H9 (cell line): ENCODE results near the gene HOXB6. TPM values are rescaled to one million over a fixed set of nuclear protein-coding genes. Genes with fewer than 3 reads are reported as not detected.

ENCODE experiments used
- DNase-seq: peaks from one replicate; pipeline ENCODE4 v3.0.0-alpha.2; 2017
- H2AFZ ChIP-seq: one replicate; pipeline ENCODE4 v1.6.1; 2013; ENCODE audit warnings: mild to moderate bottlenecking, low read length, control low read depth, moderate library complexity
- H2AK5ac ChIP-seq: 2 replicates; pipeline ENCODE4 v1.6.1; 2013; ENCODE audit warnings: low read length, control low read depth, mixed read lengths; ENCODE audit not compliant: insufficient read length
- H2BK120ac ChIP-seq: one replicate; pipeline ENCODE4 v1.6.1; 2013; ENCODE audit warnings: low read depth, mild to moderate bottlenecking, low read length, control low read depth, inconsistent platforms; ENCODE audit not compliant: poor library complexity, severe bottlenecking
- H2BK12ac ChIP-seq: 2 replicates; pipeline ENCODE4 v1.6.1; 2013; ENCODE audit warnings: low read length, control low read depth, mixed read lengths, low read depth; ENCODE audit not compliant: insufficient read length
- H2BK15ac ChIP-seq: 2 replicates; pipeline ENCODE4 v1.6.1; 2013; ENCODE audit warnings: low read depth, low read length, control low read depth
- H2BK20ac ChIP-seq: one replicate; pipeline ENCODE4 v1.6.1; 2013; ENCODE audit warnings: low read depth, mild to moderate bottlenecking, low read length, control low read depth, inconsistent platforms; ENCODE audit not compliant: poor library complexity, severe bottlenecking
- H2BK5ac ChIP-seq: 2 replicates; pipeline ENCODE4 v1.6.1; 2013; ENCODE audit warnings: low read length, control low read depth, mixed read lengths; ENCODE audit not compliant: insufficient read length
- H3K14ac ChIP-seq: 2 replicates; pipeline ENCODE4 v1.6.1; 2013; ENCODE audit warnings: low read length, control low read depth; ENCODE audit not compliant: insufficient read depth
- H3K18ac ChIP-seq: 2 replicates; pipeline ENCODE4 v1.6.1; 2013; ENCODE audit warnings: low read depth, mild to moderate bottlenecking, mixed read lengths, low read length, control low read depth; ENCODE audit not compliant: insufficient read length
- H3K23ac ChIP-seq: 2 replicates; pipeline ENCODE4 v1.6.1; 2013; ENCODE audit warnings: low read length, control low read depth, mixed read lengths, low read depth; ENCODE audit not compliant: insufficient read length
- H3K23me2 ChIP-seq: 2 replicates; pipeline ENCODE4 v1.6.1; 2013; ENCODE audit warnings: low read depth, mild to moderate bottlenecking, mixed read lengths, low read length, control low read depth; ENCODE audit not compliant: insufficient read length, poor library complexity, severe bottlenecking
- H3K27ac ChIP-seq: 2 replicates; pipeline ENCODE4 v1.5.1; 2013; ENCODE audit warnings: low read length, control low read depth, mixed read lengths, low read depth; ENCODE audit not compliant: insufficient read length
- H3K27me3 ChIP-seq: 2 replicates; pipeline ENCODE4 v1.6.1; 2013; ENCODE audit warnings: low read length, control low read depth, inconsistent platforms; ENCODE audit not compliant: insufficient read depth
- H3K4ac ChIP-seq: 2 replicates; pipeline ENCODE4 v1.6.1; 2013; ENCODE audit warnings: low read depth, mild to moderate bottlenecking, control low read depth, inconsistent platforms, low read length, moderate library complexity
- H3K4me1 ChIP-seq: 2 replicates; pipeline ENCODE4 v1.6.1; 2013; ENCODE audit warnings: low read length, control low read depth, inconsistent platforms; ENCODE audit not compliant: insufficient read depth
- H3K4me2 ChIP-seq: 2 replicates; pipeline ENCODE4 v1.6.1; 2013; ENCODE audit warnings: low read length, control low read depth, mixed read lengths; ENCODE audit not compliant: insufficient read length, insufficient read depth
- H3K56ac ChIP-seq: 2 replicates; pipeline ENCODE4 v1.6.1; 2013; ENCODE audit warnings: low read depth, mild to moderate bottlenecking, mixed read lengths, low read length, control low read depth; ENCODE audit not compliant: insufficient read length
- H3K79me1 ChIP-seq: 2 replicates; pipeline ENCODE4 v1.6.1; 2013; ENCODE audit warnings: low read depth, mild to moderate bottlenecking, moderate library complexity, low read length, control low read depth, inconsistent platforms; ENCODE audit not compliant: insufficient read depth, poor library complexity, severe bottlenecking
- H3K79me2 ChIP-seq: 2 replicates; pipeline ENCODE4 v1.6.1; 2013; ENCODE audit warnings: low read length, control low read depth, inconsistent platforms; ENCODE audit not compliant: insufficient read depth
- H3K9ac ChIP-seq: 2 replicates; pipeline ENCODE4 v1.6.1; 2013; ENCODE audit warnings: low read length, control low read depth, mixed read lengths; ENCODE audit not compliant: insufficient read length; ENCODE audit errors: extremely low read depth
- H3K9me3 ChIP-seq: one replicate; pipeline ENCODE4 v1.6.1; 2013; ENCODE audit warnings: low read depth, low read length, inconsistent platforms; ENCODE audit not compliant: control insufficient read depth
- H3T11ph ChIP-seq: one replicate; pipeline ENCODE4 v1.6.1; 2013; ENCODE audit warnings: mild to moderate bottlenecking, low read length, control low read depth, inconsistent platforms
- H4K20me1 ChIP-seq: one replicate; pipeline ENCODE4 v1.6.1; 2013; ENCODE audit not compliant: control insufficient read depth, insufficient read length, insufficient read depth
- H4K5ac ChIP-seq: 2 replicates; pipeline ENCODE4 v1.6.1; 2013; ENCODE audit warnings: low read depth, mild to moderate bottlenecking, mixed read lengths, low read length, control low read depth; ENCODE audit not compliant: insufficient read length
- H4K8ac ChIP-seq: replicated peaks from 2 replicates; pipeline ENCODE4 v1.6.1; 2013; ENCODE audit warnings: low read length, control low read depth, mixed read lengths, low read depth; ENCODE audit not compliant: insufficient read length
- H4K91ac ChIP-seq: 2 replicates; pipeline ENCODE4 v1.6.1; 2013; ENCODE audit warnings: low read depth, mild to moderate bottlenecking, moderate library complexity, mixed read lengths, low read length, control low read depth; ENCODE audit not compliant: insufficient read length
- H3K27ac Mint-ChIP-seq, 3 experiments: 2 replicates in 2 of 3; 3 replicates in 1 of 3; pipeline ENCODE4 v1.8.0; 2020 to 2021; ENCODE audit warnings: mixed read lengths in 3 of 3, mild to moderate bottlenecking in 1 of 3, moderate library complexity in 1 of 3
- H3K27me3 Mint-ChIP-seq: 2 replicates; pipeline ENCODE4 v1.8.0; 2021; ENCODE audit warnings: low read depth, mild to moderate bottlenecking, moderate library complexity, mixed read lengths
- H3K36me3 Mint-ChIP-seq, 3 experiments: 2 replicates in 2 of 3; 3 replicates in 1 of 3; pipeline ENCODE4 v1.8.0; 2020 to 2021; ENCODE audit warnings: low read depth in 3 of 3, mixed read lengths in 3 of 3; ENCODE audit not compliant: insufficient read depth in 1 of 3
- H3K4me1 Mint-ChIP-seq, 2 experiments: 2 replicates each; pipeline ENCODE4 v1.8.0; 2020; ENCODE audit warnings: mixed read lengths in 2 of 2
- H3K4me3 Mint-ChIP-seq, 2 experiments: 2 replicates in 1 of 2; 3 replicates in 1 of 2; pipeline ENCODE4 v1.8.0; 2020 to 2021; ENCODE audit warnings: mild to moderate bottlenecking in 2 of 2, mixed read lengths in 2 of 2, moderate library complexity in 1 of 2
- H3K9me3 Mint-ChIP-seq, 2 experiments: 2 replicates in 1 of 2; 3 replicates in 1 of 2; pipeline ENCODE4 v1.8.0; 2020; ENCODE audit warnings: mild to moderate bottlenecking in 2 of 2, mixed read lengths in 2 of 2, moderate library complexity in 1 of 2
- CTCF ChIP-seq: fragments of 200-600 bp; sonication (generic); conservative IDR thresholded peaks from 3 replicates; pipeline ENCODE4 v1.8.0; 2021; ENCODE audit warnings: antibody characterized with exemption, mild to moderate bottlenecking
- WGBS: extraction: QIAGEN DNeasy Blood & Tissue Kit; methylation state at CpG from one replicate; pipeline ENCODE4 v1.1.7; 2013; ENCODE audit warnings: missing lambda C conversion rate, low lambda C conversion rate, mixed read lengths; ENCODE audit not compliant: insufficient read length; ENCODE audit errors: extremely low coverage; 5-methylcytosine and 5-hydroxymethylcytosine counted together
- total RNA-seq: library from RNA; stranded (reverse); gene quantifications from 2 replicates; pipeline ENCODE4 v1.2.1, GENCODE V29; 2021

Gene HOXB6
- total RNA-seq, 1 experiment from 2014 or later, result not detected

- no peak overlapping the region for H3K27ac Mint-ChIP-seq
Measured at GRCh38 chr17:48613862-48614694, 9.3 kb upstream of the HOXB6 start.

More at GRCh38 chr17:48613862-48614694, 9.3 kb upstream of the HOXB6 start:
- no peaks in the 10 kb centered on the region for H4K20me1 ChIP-seq
- no peak overlapping the region for H2BK120ac ChIP-seq
- no peak overlapping the region for H2BK20ac ChIP-seq
- H3K4me1 ChIP-seq, result no peaks in the 10 kb centered on the region
- no peak overlapping the region for H2BK12ac ChIP-seq
- DNase-seq, result peak; percentile 78
- H2BK15ac ChIP-seq, result peak overlapping the region; percentile 53; the same call in 1 of the 2 replicates
- Mint-ChIP-seq H3K36me3 (no peaks in the 10 kb centered on the region; a peak in 1 of 7 replicates), H3K27me3 (peaks cover 100% of the 10 kb centered on the region), H3K4me1 (peaks cover 12 to 33% of the 10 kb centered on the region in 2 experiments), H3K4me3 (peak overlapping the region in 1 of 2 experiments; percentile 17; a peak in 1 of 5 replicates), H3K9me3 (peaks cover 7 to 22% of the 10 kb centered on the region in 2 experiments; a peak in 4 of 5 replicates)
- H3K27me3 ChIP-seq, result peaks cover 97% of the 10 kb centered on the region
- H2AFZ ChIP-seq, result no peak overlapping the region
- no peak overlapping the region for H4K91ac ChIP-seq
- no peak overlapping the region for H4K8ac ChIP-seq
- no CpG with 5 or more reads among the region's 55 CpGs for WGBS
- no peak overlapping the region for H4K5ac ChIP-seq
- H3K18ac ChIP-seq, result no peak overlapping the region
- peaks cover 5% of the 10 kb centered on the region for H3K23me2 ChIP-seq
- no peak overlapping the region for H3K56ac ChIP-seq
- H3K79me1 ChIP-seq, result no peaks in the 10 kb centered on the region
- no peaks in the 10 kb centered on the region for H3K79me2 ChIP-seq
- no peak overlapping the region for H3K14ac ChIP-seq
- H3K23ac ChIP-seq, result no peak overlapping the region
- no peak for TF ChIP-seq CTCF
- H3K4ac ChIP-seq, result no peak overlapping the region
- no peak overlapping the region for H2AK5ac ChIP-seq
- no peak overlapping the region for H3K9ac ChIP-seq
- H2BK5ac ChIP-seq, result no peak overlapping the region
- H3K27ac ChIP-seq, result no peak overlapping the region
- H3T11ph ChIP-seq, result no peak overlapping the region
- no peaks in the 10 kb centered on the region for H3K9me3 ChIP-seq
- H3K4me2 ChIP-seq, result no peak overlapping the region
